Skeletal muscle cell (primary cell): ENCODE results near the gene CDC16.
"Not testable (repeated sequence)": the region's sequence is repeated elsewhere in the genome, so short reads cannot be mapped to it uniquely, and the experiment has no call there.

Experiments
- DNase-seq: peaks from one replicate; pipeline ENCODE4 v3.0.0-alpha.2; 2010; ENCODE audit warnings: low read depth
- H3K4me3 ChIP-seq: 2 replicates; pipeline ENCODE4 v1.5.1; 2011; ENCODE audit warnings: low read depth, mild to moderate bottlenecking, control low read depth, low read length, moderate library complexity

The CDC16 gene

DNA sequence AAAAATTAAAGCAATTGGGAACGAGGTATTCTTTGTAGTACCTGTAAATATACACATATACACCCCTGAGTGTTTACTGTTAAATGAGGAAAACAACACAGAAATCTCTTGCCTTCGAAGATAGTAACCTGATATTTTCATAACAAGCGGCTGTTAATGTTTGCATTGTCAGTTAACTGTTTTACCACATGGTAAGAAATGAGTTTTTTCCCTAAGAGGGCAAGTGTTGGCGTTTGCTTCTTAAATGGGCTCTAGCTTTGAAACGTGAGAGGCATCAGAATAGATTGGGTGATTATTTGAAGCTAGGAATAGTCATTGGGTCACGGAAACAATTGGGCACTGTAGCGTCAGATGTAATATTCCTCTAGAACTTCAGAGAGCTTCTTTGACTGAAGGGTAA lies 24.7 kb downstream of the CDC16 start:
- DNase-seq: no peak
- no peak overlapping the region for H3K4me3 ChIP-seq

DNA sequence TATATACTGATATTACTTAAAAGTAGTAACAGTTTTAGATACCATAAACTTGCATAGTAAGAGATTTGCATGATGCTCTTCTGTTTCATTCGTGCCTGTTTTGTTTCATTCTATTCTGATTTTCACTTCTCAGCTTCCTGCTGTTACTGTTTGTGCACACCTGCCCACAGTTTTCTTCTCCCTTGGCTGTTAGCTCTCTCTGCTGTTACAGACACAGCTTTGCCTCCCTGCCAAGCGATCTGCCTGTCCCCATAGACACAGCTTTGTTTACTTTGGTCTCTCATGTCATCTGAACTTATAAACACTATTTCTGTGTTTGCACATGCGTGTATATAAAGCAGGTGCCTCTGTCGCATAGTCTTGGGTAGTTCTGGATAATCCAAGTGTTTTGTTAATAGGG lies 25.3 kb downstream of the CDC16 start:
- H3K4me3 ChIP-seq: no peak overlapping the region
- DNase-seq: no peak

DNA sequence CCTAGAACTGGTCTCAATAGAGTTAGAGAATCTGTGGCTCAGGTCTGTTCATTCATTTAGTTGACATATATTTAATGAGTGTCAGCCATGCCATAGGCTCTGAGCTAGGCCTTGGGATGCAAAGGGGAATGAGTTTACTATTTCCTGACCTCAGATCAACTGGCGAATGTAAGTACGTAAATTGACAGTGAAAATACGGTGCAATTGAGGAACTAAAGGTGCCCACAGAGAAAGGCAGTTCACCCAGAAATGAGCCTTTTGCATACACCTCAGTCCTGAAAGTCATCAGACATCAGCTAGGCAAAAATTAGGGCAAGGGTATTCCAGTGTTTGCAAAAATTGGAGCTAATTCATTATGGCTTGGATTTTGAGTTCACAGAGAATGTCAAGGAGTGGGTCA lies 26.1 kb downstream of the CDC16 start:
- no peak for DNase-seq
- H3K4me3 ChIP-seq: no peak overlapping the region

DNA sequence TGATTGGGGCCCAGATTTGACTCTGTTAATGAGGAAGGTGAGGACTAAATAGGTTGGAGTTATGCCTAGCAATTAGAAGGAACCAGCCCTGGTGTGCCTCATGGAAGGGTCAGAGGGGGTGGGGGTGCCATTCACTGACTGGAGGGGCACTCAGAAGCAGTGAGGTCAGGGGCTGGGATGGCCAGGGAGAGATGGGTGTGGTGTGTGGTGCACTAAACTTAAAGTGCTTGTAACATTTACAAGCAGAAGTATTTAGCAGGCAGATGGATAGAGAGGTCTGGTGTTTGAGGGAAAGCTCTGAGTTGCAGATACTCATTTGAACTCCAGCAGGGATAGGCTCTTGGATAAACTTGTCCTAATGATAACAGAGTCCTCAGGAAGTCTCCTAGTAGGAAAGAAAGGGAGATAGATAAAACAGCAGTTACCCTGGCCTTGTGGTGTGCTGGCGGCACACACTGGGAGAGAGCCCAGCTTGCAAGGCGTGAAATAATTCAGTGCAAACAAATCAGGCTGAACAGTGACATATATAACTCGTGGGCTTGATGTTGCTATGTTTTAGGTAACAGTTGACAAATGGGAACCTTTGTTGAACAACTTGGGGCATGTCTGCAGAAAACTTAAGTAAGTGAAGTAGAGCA lies 26.8 kb downstream of the CDC16 start:
- no peak for DNase-seq
- H3K4me3 ChIP-seq: no peak overlapping the region

DNA sequence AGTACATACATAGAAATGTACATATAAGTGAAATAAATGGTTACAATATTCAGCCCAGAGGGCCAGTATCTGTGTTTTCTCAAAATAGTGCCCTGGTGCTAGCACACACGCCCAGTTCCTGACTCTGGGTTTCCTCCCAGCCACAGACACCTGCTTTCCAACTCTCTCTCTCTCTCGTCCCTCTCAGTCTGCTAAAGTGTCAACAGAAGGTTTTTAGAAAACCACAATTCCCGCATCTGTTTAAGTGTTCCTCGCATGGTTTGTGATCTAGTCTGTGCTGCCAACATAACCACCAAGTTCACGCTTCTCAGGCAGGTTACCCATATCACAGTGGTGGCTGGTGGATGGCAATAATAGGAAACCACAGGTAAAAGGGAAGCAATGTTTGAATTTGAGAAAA lies 28.9 kb downstream of the CDC16 start:
- no peak overlapping the region for H3K4me3 ChIP-seq
- DNase-seq: peak; percentile 12

DNA sequence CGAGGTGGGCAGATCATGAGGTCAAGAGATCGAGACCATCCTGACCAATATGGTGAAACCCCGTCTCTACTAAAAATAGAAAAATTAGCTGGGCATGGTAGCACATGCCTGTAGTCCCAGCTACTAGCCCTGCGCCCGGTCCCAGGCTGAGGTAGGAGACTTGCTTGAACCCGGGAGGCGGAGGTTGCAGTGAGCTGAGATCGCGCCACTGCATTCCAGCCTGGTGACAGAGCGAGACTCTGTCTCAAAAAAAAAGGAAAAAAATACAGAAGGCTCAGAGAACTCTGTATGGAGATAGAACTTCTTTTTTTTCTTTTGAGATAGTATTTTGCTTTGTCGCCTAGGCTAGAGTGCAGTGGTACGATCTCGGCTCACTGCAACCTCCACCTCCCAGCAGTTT lies 29.6 kb downstream of the CDC16 start:
- DNase-seq: not testable (repeated sequence)

DNA sequence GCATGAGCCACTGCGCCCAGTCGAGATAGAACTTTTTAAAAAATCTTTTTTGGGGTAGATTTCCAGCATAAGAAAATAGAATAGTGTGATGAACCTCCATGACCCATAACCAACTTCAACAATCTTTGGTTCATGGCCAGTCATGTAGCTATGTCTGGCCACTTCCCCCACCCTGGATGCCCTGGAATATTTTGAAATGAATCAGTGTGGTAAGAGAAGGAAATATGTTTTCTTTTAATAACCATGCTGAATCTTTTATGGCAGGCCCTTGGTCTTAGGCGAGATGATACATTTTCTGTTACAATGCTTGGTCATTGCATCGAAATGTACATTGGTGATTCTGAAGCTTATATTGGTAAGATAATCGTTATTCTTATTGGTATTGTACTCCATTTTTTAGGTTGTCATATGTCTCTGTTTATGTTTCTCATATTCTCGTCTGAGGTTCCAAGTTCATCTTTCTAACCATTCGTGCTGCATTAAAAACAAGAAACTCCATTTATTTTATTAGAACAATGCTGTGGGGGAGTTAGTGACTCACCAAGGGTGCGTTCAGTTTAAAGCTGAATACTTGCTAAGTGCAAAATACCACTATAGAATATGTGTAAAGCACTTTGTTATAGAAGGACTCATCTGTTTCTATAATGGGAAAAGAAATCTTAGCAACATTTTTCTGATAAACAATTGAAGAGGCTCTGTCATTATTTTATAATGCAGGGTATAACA lies 30.4 kb downstream of the CDC16 start:
- H3K4me3 ChIP-seq: no peak overlapping the region
- DNase-seq: peak; percentile 23

More for the DNA sequence above, 29.6 kb downstream of the CDC16 start:
- H3K4me3 ChIP-seq: not testable (repeated sequence)

DNA sequence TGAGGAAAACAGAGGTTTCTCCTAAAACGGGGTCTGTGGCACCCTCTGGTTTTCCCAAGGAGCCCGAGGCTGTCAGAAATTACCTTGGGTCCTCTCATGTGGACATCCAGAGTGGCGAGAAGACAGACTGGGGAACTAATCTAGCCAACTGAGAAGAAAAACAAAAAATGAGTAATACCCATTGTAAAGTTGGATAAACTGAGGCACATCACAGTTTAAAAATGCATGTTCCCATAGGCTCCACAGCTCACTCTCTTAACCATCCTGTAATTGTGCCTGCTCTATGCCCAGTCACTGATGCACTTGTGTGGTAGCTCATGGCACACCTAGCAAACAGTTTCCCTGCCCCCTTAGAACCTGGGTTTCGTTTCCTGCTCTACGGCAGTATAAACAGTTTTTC lies 31.5 kb downstream of the CDC16 start:
- no peak for DNase-seq
- H3K4me3 ChIP-seq: no peak overlapping the region

DNA sequence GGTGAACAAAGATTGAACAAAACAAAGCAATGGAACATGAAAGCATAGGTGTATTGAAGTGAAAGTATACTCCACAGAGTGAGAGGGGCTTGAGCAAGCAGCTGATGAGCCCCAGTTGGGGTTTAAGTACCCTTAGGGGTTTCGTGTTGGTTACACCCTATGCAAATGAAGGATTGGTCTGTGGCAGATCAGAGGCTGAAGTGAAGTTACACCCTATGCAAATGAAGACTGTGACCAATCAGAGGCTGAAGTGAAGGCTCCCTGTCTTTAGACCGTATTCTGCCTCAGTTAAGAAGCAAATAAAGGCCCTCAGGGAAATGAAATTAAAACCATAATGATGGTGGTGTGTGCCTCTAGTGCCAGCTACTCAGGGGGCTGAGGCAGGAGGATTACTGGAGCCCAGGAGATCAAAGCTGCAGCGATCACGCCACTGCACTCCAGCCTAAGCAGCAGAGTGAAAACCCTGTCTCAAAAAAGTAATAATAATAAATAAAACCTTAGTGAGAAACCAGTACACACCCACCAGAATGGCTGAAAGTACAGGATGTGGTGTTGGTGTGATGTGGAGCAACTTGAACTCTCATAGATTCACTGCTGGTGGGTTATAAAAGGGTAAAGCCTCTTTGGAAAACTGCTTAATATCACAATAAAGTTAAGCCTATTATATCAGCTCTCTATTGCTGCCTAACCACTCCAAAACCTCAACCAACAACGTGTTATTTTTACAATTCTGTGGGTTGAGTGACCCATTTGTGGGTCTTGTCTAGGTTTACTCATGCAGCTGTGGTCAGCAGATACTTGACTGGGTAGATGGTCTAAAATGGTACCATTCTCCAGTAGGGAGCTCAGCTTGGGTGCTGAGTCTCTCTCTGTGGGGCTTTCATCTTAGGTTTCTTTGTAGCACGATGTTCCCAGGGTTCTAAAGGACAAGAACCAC lies 33.9 kb downstream of the CDC16 start:
- no peak for DNase-seq
- H3K4me3 ChIP-seq: no peak overlapping the region

DNA sequence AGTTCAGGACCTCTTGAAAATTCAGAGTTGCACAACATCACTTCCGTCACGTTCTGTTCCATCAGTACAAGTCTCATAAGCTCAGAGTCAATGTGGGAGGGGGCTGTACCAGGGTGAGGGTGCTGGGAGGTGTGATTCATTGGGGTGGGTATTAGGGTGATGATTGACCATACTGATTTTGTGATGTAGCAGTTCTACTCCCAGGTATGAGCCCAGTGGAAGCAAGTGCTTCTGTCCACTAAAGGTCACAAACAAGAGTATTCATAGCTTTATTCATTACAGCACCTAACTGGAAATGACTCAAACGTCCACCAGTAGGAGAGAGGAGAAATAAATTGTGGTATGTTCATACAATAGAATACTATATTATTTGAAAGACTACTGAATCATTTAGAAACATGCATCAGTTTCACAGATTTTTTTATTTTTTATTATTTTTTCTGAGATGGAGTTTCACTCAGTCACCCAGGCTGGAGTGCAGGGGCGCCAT lies 34.6 kb downstream of the CDC16 start:
- no peak for DNase-seq
- H3K4me3 ChIP-seq: no peak overlapping the region

DNA sequence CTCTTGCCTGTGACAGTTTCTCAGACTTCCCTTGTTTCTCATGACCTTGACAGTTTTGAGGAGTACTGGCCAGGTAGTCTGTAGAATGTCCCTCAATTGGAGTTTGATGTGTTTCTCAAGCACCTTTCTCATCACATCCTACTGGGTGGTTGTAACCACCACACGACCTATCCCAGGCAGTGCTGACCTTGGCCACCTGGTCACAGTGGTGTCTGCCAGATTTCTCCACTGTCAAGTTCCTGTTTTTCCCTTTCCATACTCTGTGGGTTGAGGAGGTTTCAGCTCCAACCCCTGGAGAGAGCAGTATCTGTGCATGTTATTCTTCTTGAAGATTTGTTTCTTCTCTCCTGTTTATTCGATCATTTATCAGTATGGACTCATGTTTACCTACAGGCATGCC lies 38.3 kb downstream of the CDC16 start:
- H3K4me3 ChIP-seq: no peak overlapping the region

DNA sequence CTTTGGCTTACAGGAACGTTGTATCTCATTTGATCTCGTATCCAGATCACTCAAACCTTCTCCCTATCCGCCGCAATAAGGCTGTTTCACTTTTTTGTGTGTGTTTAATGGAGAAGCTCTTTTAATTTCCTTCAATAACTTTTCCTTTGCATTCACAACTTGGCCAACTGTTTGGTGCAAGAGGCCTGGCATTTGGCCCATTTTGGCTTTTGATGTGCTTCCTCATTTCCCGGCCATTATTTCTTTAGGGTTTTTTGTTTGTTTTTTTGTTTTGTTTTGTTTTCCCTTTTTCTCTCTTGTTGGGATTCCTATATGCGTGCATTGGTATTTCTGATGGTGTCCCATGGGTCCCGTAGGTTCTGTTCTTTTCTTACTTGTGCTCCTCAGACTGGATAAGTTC lies 40.6 kb downstream of the CDC16 start:
- DNase-seq: no peak

More for the DNA sequence above, 38.3 kb downstream of the CDC16 start:
- DNase-seq: no peak

DNA sequence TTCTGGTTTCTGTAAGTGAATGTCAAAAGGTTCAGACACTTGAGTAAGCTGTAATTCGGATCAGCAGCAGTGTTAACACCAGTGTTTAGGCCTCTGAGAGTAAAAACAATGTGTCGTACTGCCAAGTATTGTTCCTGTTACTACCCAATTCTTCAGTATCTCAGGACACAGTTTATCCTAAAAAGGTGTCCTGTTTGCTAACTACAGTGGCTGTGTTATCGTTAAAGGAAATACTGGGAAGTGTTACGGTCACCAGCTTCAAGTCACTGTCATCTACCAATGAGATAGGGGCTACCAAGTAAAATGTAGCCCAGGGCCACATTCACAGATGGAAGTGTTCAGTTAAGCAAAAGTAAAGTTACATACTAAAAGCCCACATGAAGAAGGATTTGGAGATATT lies 44.4 kb downstream of the CDC16 start:
- no peak for DNase-seq
- no peak overlapping the region for H3K4me3 ChIP-seq

More for the DNA sequence above, 40.6 kb downstream of the CDC16 start:
- no peak overlapping the region for H3K4me3 ChIP-seq

DNA sequence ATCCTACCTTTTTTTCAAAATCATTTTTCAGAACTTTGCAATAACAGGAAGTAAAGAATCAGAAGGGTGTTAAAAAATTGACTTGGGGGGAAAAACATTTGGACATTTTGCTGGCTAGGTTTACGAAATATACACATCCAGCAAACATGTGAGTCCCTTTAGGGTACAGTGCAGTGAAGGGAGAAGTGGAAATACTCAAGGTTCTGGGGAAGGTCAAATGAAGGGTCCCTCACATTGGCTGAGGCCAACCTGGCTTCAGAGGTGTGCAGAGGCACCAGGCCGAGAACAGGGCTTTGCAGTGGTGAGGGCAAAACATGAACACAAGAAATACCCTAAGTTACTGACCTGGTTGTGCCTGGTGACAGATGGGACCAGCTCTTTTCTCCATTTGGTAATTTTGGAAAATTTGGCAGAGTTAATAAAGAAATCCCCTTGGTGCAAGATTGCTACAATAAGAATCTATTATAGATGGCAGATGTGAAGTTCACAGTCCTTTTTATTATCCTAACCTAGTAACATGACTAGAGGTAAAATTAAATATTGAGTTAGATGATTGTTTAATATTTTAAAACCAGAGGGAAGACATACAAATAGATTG lies 45.2 kb downstream of the CDC16 start:
- no peak overlapping the region for H3K4me3 ChIP-seq
- DNase-seq: no peak

DNA sequence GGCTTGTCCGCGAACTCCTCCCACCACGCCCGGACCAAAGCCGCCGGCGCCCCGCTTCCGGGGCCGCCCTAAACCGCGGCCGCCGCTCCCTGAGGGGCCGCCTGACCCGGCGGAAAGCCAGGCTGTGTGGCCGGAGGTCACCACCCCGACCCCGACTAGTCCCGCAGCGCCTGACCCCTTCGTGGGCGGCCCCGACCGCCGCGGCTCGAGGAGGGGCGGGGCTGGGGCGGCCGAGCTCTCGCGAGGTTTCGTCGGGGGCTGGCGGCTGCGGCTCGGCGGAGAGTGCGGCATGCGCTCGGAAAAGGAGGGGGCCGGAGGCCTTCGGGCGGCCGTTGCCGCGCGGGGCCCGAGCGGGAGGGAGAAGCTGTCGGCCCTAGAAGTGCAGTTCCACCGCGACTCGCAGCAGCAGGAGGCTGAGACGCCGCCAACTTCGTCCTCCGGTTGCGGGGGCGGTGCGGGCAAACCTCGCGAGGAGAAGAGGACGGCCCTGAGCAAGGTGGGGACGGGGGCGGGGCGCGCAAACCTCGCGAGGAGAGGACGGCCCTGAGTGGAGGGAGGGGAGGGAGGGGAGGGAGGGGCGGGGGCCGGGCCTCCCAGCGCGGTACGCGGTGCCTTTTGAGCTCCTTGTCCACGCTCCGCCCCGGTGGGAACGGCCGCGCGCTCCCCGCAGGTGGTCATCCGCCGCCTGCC lies 46.8 kb downstream of the CDC16 start, which contains the start of gene UPF3A:
Gene UPF3A, plus strand, starts transcription at position 251 of the 690 bp plus-strand sequence. Its CDS starts 39 bp downstream, at position 290.
- peak; percentile 81 for DNase-seq

DNA sequence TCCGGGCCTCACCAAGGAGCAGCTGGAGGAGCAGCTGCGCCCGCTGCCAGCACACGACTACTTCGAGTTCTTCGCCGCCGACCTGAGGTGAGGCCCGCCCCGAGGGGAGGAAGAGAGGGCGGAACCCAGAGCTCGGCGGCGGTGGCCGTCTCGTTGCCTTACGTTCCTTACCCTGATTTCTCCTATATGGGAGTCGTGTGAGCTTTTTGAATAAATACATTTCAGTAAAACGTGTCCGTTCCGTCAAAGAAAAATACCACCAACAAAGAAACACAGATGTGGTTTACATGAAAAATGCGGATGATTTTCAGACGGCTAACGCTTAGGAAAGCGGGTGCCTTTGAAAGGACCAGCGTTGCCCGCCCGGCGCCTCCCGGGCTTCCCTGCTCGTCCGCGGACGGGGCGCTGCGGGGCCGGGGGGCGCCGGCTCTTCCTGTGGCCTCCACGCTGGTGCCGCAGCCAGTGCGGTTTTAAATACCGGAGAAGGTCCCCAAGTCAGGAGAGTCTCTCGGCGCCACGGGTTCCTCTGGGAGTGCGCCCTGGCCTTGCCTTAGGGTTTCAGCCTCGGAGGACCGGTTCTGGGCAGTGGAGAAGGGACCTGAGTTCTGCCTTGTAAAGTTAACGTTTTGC lies 47.5 kb downstream of the CDC16 start:
- DNase-seq: peak; percentile 32
- H3K4me3 ChIP-seq: peak overlapping the region; percentile 83

More for the DNA sequence above, 46.8 kb downstream of the CDC16 start, which contains the start of gene UPF3A:
- peak within 1 kb of the TSS; percentile 83 for H3K4me3 ChIP-seq

DNA sequence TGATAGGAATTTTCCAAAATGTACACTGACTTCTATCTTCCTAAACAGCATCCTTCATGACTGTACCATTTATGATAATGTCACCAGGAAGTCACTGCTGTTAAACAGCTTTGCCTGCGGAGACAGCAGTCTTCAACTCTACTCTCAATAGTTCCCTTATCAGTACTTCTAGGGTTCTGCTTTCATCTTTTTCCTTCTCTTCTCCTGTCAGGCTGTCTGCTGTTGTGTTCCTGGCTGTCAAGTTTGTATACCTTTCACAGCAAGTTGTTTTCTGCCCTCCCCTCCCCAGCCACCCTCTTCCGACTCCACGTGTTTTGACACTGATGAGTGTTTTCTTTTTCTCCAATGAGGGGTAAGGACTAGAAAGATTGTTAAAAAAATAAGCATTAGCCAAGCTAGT lies 48.9 kb downstream of the CDC16 start:
- no peak overlapping the region for H3K4me3 ChIP-seq
- no peak for DNase-seq

DNA sequence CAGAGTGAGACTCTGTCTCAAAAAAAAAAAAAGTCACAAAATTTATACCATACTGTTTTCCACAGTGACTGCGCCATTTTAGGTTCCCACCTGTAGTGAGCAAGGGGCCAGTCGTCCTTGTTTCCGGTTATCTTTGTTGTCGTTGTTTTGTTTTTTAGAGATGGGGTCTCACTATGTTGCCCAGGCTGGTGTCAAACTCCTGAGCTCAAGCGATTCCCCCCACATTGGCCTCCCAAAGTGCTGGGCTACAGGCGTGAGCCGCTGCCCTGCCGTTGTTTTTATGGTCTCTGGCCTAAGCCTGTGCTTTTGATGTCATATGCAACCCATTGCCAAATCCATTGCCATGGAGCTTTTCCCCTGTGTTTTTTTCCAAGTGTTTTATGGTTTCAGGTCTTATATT lies 50.0 kb downstream of the CDC16 start:
- H3K4me3 ChIP-seq: no peak overlapping the region
- no peak for DNase-seq
